OCI-LY1 (cell line): ENCODE results near the gene LRRC51.

Experiments used
- H2AFZ ChIP-seq: fragments of 200-600 bp; sonication (generic), shearing (Covaris generic); 2 replicates; pipeline ENCODE4 v1.6.0; 2014; ENCODE audit warnings: antibody characterized with exemption, mild to moderate bottlenecking, low read length
- H3F3A ChIP-seq: fragments of 200-600 bp; sonication (generic), shearing (Covaris generic); 2 replicates; pipeline ENCODE4 v1.6.0; 2014; ENCODE audit warnings: mild to moderate bottlenecking, antibody characterized with exemption, low read length, moderate library complexity; ENCODE audit not compliant: insufficient read depth
- H3K27ac ChIP-seq: fragments of 200-600 bp; sonication (generic); 2 replicates; pipeline ENCODE4 v1.5.1; 2014; ENCODE audit warnings: low read length, mixed run types, mild to moderate bottlenecking, low read depth; ENCODE audit not compliant: poor library complexity, severe bottlenecking
- H3K27me3 ChIP-seq: fragments of 200-600 bp; sonication (generic); 2 replicates; pipeline ENCODE4 v1.6.0; 2014; ENCODE audit warnings: antibody characterized with exemption, mild to moderate bottlenecking, low read length, moderate library complexity; ENCODE audit not compliant: insufficient read depth
- H3K36me3 ChIP-seq: fragments of 200-600 bp; sonication (generic); 2 replicates; pipeline ENCODE4 v1.6.1; 2014; ENCODE audit warnings: mild to moderate bottlenecking, antibody characterized with exemption, low read length, moderate library complexity, mixed read lengths; ENCODE audit not compliant: insufficient read depth
- H3K4me1 ChIP-seq: fragments of 200-600 bp; sonication (generic); 2 replicates; pipeline ENCODE4 v1.5.1; 2014; ENCODE audit warnings: mild to moderate bottlenecking, low read length, moderate library complexity; ENCODE audit not compliant: insufficient read depth, severe bottlenecking
- H3K4me2 ChIP-seq: fragments of 200-600 bp; sonication (generic), shearing (Covaris generic); 2 replicates; pipeline ENCODE4 v1.6.1; 2014; ENCODE audit warnings: low read length
- H3K4me3 ChIP-seq: fragments of 200-600 bp; sonication (generic); 2 replicates; pipeline ENCODE4 v1.5.1; 2014; ENCODE audit warnings: low read length, low read depth, mild to moderate bottlenecking, mixed read lengths; ENCODE audit not compliant: poor library complexity, severe bottlenecking
- H3K79me2 ChIP-seq: fragments of 200-600 bp; shearing (Covaris generic); 2 replicates; pipeline ENCODE4 v1.6.1; 2016; ENCODE audit warnings: mixed run types, low read length, mixed read lengths; ENCODE audit not compliant: insufficient read depth
- H3K9ac ChIP-seq: fragments of 200-600 bp; sonication (generic), shearing (Covaris generic); 2 replicates; pipeline ENCODE4 v1.6.1; 2014; ENCODE audit warnings: mild to moderate bottlenecking, low read length, mixed read lengths
- H3K9me2 ChIP-seq: fragments of 200-600 bp; sonication (generic), shearing (Covaris generic); 2 replicates; pipeline ENCODE4 v1.6.1; 2014; ENCODE audit warnings: low read depth, mild to moderate bottlenecking, low read length, mixed read lengths
- H3K9me3 ChIP-seq: fragments of 200-600 bp; shearing (Covaris generic); 2 replicates; pipeline ENCODE4 v1.6.1; 2014; ENCODE audit warnings: low read length, mixed read lengths
- H4K20me1 ChIP-seq: fragments of 200-600 bp; sonication (generic), shearing (Covaris generic); 2 replicates; pipeline ENCODE4 v1.6.0; 2016; ENCODE audit warnings: mild to moderate bottlenecking, low read length; ENCODE audit not compliant: insufficient read depth
- CTCF ChIP-seq: fragments of 200-600 bp; sonication (generic), shearing (Covaris generic); IDR thresholded peaks from 2 replicates; pipeline ENCODE4 v1.5.1; 2017; ENCODE audit warnings: mild to moderate bottlenecking, antibody characterized with exemption, low read length, moderate library complexity, mixed read lengths
- EZH2 ChIP-seq: fragments of 200-600 bp; sonication (generic), shearing (Covaris generic); IDR thresholded peaks from 2 replicates; pipeline ENCODE4 v1.8.0; 2017; ENCODE audit warnings: borderline replicate concordance, mixed run types, mild to moderate bottlenecking, antibody characterized with exemption, low read length, moderate library complexity, mixed read lengths

Gene LRRC51

DNA sequence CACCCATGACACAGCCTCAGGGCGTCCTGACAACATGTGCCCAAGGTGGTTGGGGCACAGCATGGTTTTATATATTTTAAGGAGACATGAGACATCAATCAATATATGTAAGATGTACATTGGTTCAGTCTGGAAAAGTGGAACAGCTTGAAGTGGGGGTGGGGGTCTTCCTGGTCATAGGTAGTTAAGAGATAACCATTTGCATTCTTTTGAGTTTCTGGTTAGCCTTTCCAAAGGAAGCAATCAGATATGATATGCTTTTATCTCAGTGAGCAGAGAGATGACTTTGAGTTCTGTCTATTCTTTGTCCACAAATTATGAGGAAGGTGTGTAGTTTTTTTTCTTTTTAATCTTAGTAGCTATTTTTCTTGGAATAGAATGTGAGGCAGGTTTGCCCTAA, 42.0 kb downstream of the LRRC51 start:
- Histone ChIP-seq H3K4me1 (no peaks in the 10 kb centered on the region), H3K9me3 (0 out of 2 replicates have a peak, but pooled peaks cover 4% of the 10 kb centered on the region), H3K4me3 (no peak overlapping the region), H3K4me2 (no peak overlapping the region), H2AFZ (no peak overlapping the region), H3K27me3 (peaks cover 7% of the 10 kb centered on the region; the same call in 1 of the 2 replicates), H4K20me1 (no peaks in the 10 kb centered on the region), H3K9ac (no peak overlapping the region), H3K36me3 (no peaks in the 10 kb centered on the region; the same call in 1 of the 2 replicates), H3K79me2 (no peaks in the 10 kb centered on the region), H3F3A (no peaks in the 10 kb centered on the region), H3K27ac (no peak overlapping the region), H3K9me2 (no peaks in the 10 kb centered on the region)
- TF ChIP-seq CTCF (no peak), EZH2 (no peak)

- H3K79me2 ChIP-seq = no peaks in the 10 kb centered on the region
- H3K4me3 ChIP-seq = no peak overlapping the region
- TF ChIP-seq CTCF (no peak), EZH2 (no peak)
- no peak overlapping the region for H3K27ac ChIP-seq
- peaks cover 4% of the 10 kb centered on the region; the same call in 1 of the 2 replicates for H3K9me3 ChIP-seq
- no peak overlapping the region for H3K9ac ChIP-seq
- no peak overlapping the region for H2AFZ ChIP-seq
- peaks cover 7% of the 10 kb centered on the region; the same call in 1 of the 2 replicates for H3K27me3 ChIP-seq
- no peak overlapping the region for H3K4me2 ChIP-seq
- no peaks in the 10 kb centered on the region for H3F3A ChIP-seq
- no peaks in the 10 kb centered on the region for H3K9me2 ChIP-seq
- no peaks in the 10 kb centered on the region; the same call in 1 of the 2 replicates for H3K36me3 ChIP-seq
- H4K20me1 ChIP-seq = no peaks in the 10 kb centered on the region
- H3K4me1 ChIP-seq = no peaks in the 10 kb centered on the region
These were observed 42.5 kb downstream of the LRRC51 start for GRCh38 chr11:72123117-72123653.

DNA sequence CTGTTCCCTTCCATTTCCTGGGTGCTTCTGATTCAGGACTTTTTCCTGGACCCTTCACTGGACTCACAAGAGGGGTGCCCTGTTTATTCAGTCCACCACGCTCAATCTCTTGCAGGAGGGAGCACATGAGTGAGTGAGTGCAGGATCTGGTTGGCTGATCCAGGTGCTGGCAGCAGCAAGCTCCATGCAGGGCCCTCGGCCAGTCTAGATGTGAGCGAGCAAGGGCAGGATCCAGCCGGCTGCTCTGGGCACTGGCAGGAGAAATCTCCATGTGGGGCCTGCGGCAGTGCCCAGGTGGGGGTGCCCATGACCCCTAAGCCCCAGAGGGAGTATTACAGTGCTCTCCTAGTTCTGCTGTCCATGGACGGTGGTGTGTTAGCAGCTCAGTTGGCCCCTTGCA, 43.4 kb downstream of the LRRC51 start:
- TF ChIP-seq CTCF (no peak), EZH2 (no peak)
- Histone ChIP-seq H3F3A (no peaks in the 10 kb centered on the region), H4K20me1 (no peaks in the 10 kb centered on the region), H3K4me1 (no peaks in the 10 kb centered on the region), H3K36me3 (no peaks in the 10 kb centered on the region; the same call in 1 of the 2 replicates), H3K9me2 (no peaks in the 10 kb centered on the region), H3K27me3 (peaks cover 7% of the 10 kb centered on the region; the same call in 1 of the 2 replicates), H3K4me2 (no peak overlapping the region), H3K79me2 (no peaks in the 10 kb centered on the region), H3K9ac (no peak overlapping the region), H3K4me3 (no peak overlapping the region), H3K27ac (no peak overlapping the region), H2AFZ (no peak overlapping the region), H3K9me3 (peaks cover 8% of the 10 kb centered on the region; the same call in 1 of the 2 replicates)
